GM19455 (cell line): ENCODE data around the gene HBP1.

Source experiments
- ATAC-seq: cut with Tn5 transposase; IDR thresholded peaks from one replicate; pipeline ENCODE4 v1.9.1; 2021; ENCODE audit not compliant: unreplicated experiment

Gene HBP1

GRCh38 chr7:107180378-107180777 lies 11.6 kb downstream of the HBP1 start:
- ATAC-seq, result no peak

- ATAC-seq, result no peak
Measured at GRCh38 chr7:107181172-107181571, 12.4 kb downstream of the HBP1 start.

- ATAC-seq, result no peak
Measured at GRCh38 chr7:107185716-107186115, 16.9 kb downstream of the HBP1 start.

GRCh38 chr7:107186240-107186639 lies 17.4 kb downstream of the HBP1 start:
- no peak for ATAC-seq

GRCh38 chr7:107187774-107188173 lies 19.0 kb downstream of the HBP1 start:
- no peak for ATAC-seq

- no peak for ATAC-seq
Measured at GRCh38 chr7:107190090-107190489, 21.3 kb downstream of the HBP1 start.

GRCh38 chr7:107194052-107194451 lies 25.2 kb downstream of the HBP1 start:
- no peak for ATAC-seq

GRCh38 chr7:107196834-107197610 lies 28.2 kb downstream of the HBP1 start:
- ATAC-seq, result no peak

GRCh38 chr7:107201795-107202450 lies 33.1 kb downstream of the HBP1 start:
- no peak for ATAC-seq

- no peak for ATAC-seq
Measured at GRCh38 chr7:107203607-107204006, 34.8 kb downstream of the HBP1 start.

GRCh38 chr7:107206136-107206535 lies 37.3 kb downstream of the HBP1 start:
- no peak for ATAC-seq

GRCh38 chr7:107206706-107207105 lies 37.9 kb downstream of the HBP1 start:
- ATAC-seq, result no peak

GRCh38 chr7:107207459-107207858 lies 38.7 kb downstream of the HBP1 start:
- no peak for ATAC-seq

- ATAC-seq, result no peak
Measured at GRCh38 chr7:107208024-107208521, 39.3 kb downstream of the HBP1 start.

- no peak for ATAC-seq
Measured at GRCh38 chr7:107208563-107208962, 39.8 kb downstream of the HBP1 start.

GRCh38 chr7:107209565-107209964 lies 40.8 kb downstream of the HBP1 start:
- no peak for ATAC-seq

GRCh38 chr7:107210400-107210799 lies 41.6 kb downstream of the HBP1 start:
- ATAC-seq, result no peak

- no peak for ATAC-seq
Measured at GRCh38 chr7:107212725-107213124, 43.9 kb downstream of the HBP1 start.

- no peak for ATAC-seq
Measured at GRCh38 chr7:107213193-107213788, 44.5 kb downstream of the HBP1 start.

GRCh38 chr7:107213945-107214344 lies 45.1 kb downstream of the HBP1 start:
- no peak for ATAC-seq

GRCh38 chr7:107219563-107220244 lies 50.9 kb downstream of the HBP1 start:
- no peak for ATAC-seq
